HepG2 (cell line): ENCODE data around the gene SARS2. TPM values are rescaled to one million over a fixed set of nuclear protein-coding genes. Genes with fewer than 3 reads are reported as not detected.

ENCODE experiments used
- ATAC-seq: fragments of 200-7000 bp; cut with Tn5 transposase; 3 replicates; pipeline ENCODE4 v1.9.1; 2020; ENCODE audit warnings: mild to moderate bottlenecking, moderate library complexity
- BruUV-seq: library from RNA; stranded (reverse); fragments of 400-500 nt; replicated peaks from 2 replicates; lab custom pipeline; 2021; lab: Mats Ljungman, UMichigan
- CTCF ChIA-PET: fragments of 300-600 bp; formaldehyde crosslinking; extraction: SDS; loops from one replicate; lab custom pipeline; 2021; ENCODE audit warnings: low total read pairs, inconsistent platforms, low intra/inter-chr PET ratio; lab: Yijun Ruan, JAX
- POLR2A ChIA-PET: fragments of 350-600 bp; sonication (Branson Sonifier 250); formaldehyde crosslinking; loops from one replicate; lab custom pipeline; 2020; ENCODE audit warnings: antibody characterized with exemption, inconsistent platforms; lab: Yijun Ruan, JAX
- DNase-seq: peaks from one replicate; pipeline ENCODE4 v3.0.0-alpha.2; 2015; ENCODE audit warnings: low spot score
- FAIRE-seq: peaks from 3 replicates; lab custom pipeline; 2011; peaks lifted over from hg19 to GRCh38; lab: Jason Lieb, UNC
- H2AFZ ChIP-seq: one replicate; pipeline ENCODE4 v1.6.1; 2011; ENCODE audit warnings: low read length, inconsistent platforms
- H3K27ac ChIP-seq: fragments of 300-600 bp; 3 replicates; pipeline ENCODE4 v1.8.0; 2011; ENCODE audit warnings: mixed run types, mild to moderate bottlenecking, mixed read lengths, low read length, inconsistent platforms; ENCODE audit not compliant: insufficient read depth; ENCODE audit errors: extremely low read length
- H3K27me3 ChIP-seq, 2 experiments: fragments of 200-600 bp in 1 of 2; 2 replicates in 1 of 2; 3 replicates in 1 of 2; pipeline versions ENCODE4 v1.6.0 to v1.8.0; 2011; ENCODE audit warnings: low read length in 2 of 2, mild to moderate bottlenecking in 2 of 2, moderate library complexity in 2 of 2, inconsistent platforms in 1 of 2; ENCODE audit not compliant: insufficient read depth in 2 of 2, control insufficient read depth in 1 of 2
- H3K36me3 ChIP-seq, 2 experiments: fragments of 200-600 bp in 1 of 2; replicated peaks in 1 of 2; 2 replicates in 1 of 2; 3 replicates in 1 of 2; pipeline versions ENCODE4 v1.5.1 to v1.8.0; 2011; ENCODE audit warnings: low read length in 2 of 2, inconsistent platforms in 1 of 2; ENCODE audit not compliant: insufficient read depth in 2 of 2, control insufficient read depth in 1 of 2
- H3K4me1 ChIP-seq: 2 replicates; pipeline ENCODE4 v1.5.1; 2012; ENCODE audit warnings: low read length, inconsistent platforms; ENCODE audit not compliant: insufficient read depth
- H3K4me2 ChIP-seq: 2 replicates; pipeline ENCODE4 v1.6.0; 2011; ENCODE audit warnings: low read depth, low read length, inconsistent platforms
- H3K4me3 ChIP-seq, 3 experiments: fragments of 200-600 bp in 1 of 3; sonication (generic), shearing (Covaris generic) in 1 of 3; replicated peaks in 1 of 3; 2 replicates each; pipeline ENCODE4 v1.5.1; 2011 to 2016; ENCODE audit warnings: low read length in 3 of 3, inconsistent platforms in 2 of 3, low read depth in 2 of 3, mild to moderate bottlenecking in 2 of 3, control low read depth in 1 of 3, mixed read lengths in 1 of 3; ENCODE audit not compliant: insufficient read depth in 1 of 3
- H3K79me2 ChIP-seq: one replicate; pipeline ENCODE4 v1.6.1; 2011; ENCODE audit warnings: low read length, inconsistent platforms; ENCODE audit not compliant: insufficient read depth
- H3K9ac ChIP-seq: 2 replicates; pipeline ENCODE4 v1.6.0; 2011; ENCODE audit warnings: mild to moderate bottlenecking, low read depth, low read length, inconsistent platforms; ENCODE audit not compliant: insufficient read depth
- H3K9me3 ChIP-seq: 2 replicates; pipeline ENCODE4 v1.5.1; 2012; ENCODE audit warnings: mild to moderate bottlenecking, low read length
- H4K20me1 ChIP-seq: 2 replicates; pipeline ENCODE4 v1.6.0; 2011; ENCODE audit warnings: inconsistent platforms, mild to moderate bottlenecking, low read length, moderate library complexity; ENCODE audit not compliant: insufficient read depth
- BATF2 ChIP-seq: sonication (generic); formaldehyde crosslinking; IDR thresholded peaks from 2 replicates; pipeline ENCODE4 v1.8.0; 2022; ENCODE audit warnings: mild to moderate bottlenecking, missing genetic modification reagents, moderate library complexity
- DRAP1 ChIP-seq: IDR thresholded peaks from 2 replicates; pipeline ENCODE4 v1.6.1; 2016; ENCODE audit warnings: missing genetic modification reagents, missing compliant biosample characterization
- ELF4 ChIP-seq: sonication (generic); formaldehyde crosslinking; IDR thresholded peaks from 2 replicates; pipeline ENCODE4 v1.5.0; 2020; ENCODE audit warnings: missing genetic modification reagents, mild to moderate bottlenecking, moderate library complexity, borderline replicate concordance
- FOXM1 ChIP-seq: sonication (generic); formaldehyde crosslinking; IDR thresholded peaks from 2 replicates; pipeline ENCODE4 v1.5.0; 2020; ENCODE audit warnings: missing genetic modification reagents
- HNRNPK ChIP-seq: fragments of 200-400 bp; formaldehyde crosslinking; IDR thresholded peaks from 2 replicates; pipeline ENCODE4 v1.6.1; 2018; ENCODE audit warnings: low read length, low read depth, moderate library complexity, mild to moderate bottlenecking; ENCODE audit not compliant: poor library complexity, severe bottlenecking
- MLX ChIP-seq: IDR thresholded peaks from 2 replicates; pipeline ENCODE4 v1.6.1; 2016
- MXD1 ChIP-seq: sonication (generic); formaldehyde crosslinking; IDR thresholded peaks from 2 replicates; pipeline ENCODE4 v1.4.0; 2020; ENCODE audit warnings: mild to moderate bottlenecking, missing genetic modification reagents
- SMYD3 ChIP-seq: sonication (generic); formaldehyde crosslinking; IDR thresholded peaks from 2 replicates; pipeline ENCODE4 v1.8.1; 2023; ENCODE audit warnings: mild to moderate bottlenecking, missing genetic modification reagents
- SP1 ChIP-seq, 2 experiments: fragments of 450-650 bp in 1 of 2; sonication (generic) in 1 of 2; formaldehyde crosslinking in 1 of 2; IDR thresholded peaks; 2 replicates each; pipeline versions ENCODE4 v1.4.0 to v1.6.1; 2016 to 2020; ENCODE audit warnings: missing genetic modification reagents in 1 of 2
- ZBTB42 ChIP-seq: sonication (generic); formaldehyde crosslinking; IDR thresholded peaks from 2 replicates; pipeline ENCODE4 v1.5.0; 2020; ENCODE audit warnings: mild to moderate bottlenecking, missing genetic modification reagents
- ZNF274 ChIP-seq: sonication (generic); formaldehyde crosslinking; IDR thresholded peaks from 2 replicates; pipeline ENCODE4 v1.5.1; 2020; ENCODE audit warnings: mild to moderate bottlenecking, missing genetic modification reagents
- ZNF296 ChIP-seq: sonication (generic); formaldehyde crosslinking; conservative IDR thresholded peaks from 2 replicates; pipeline ENCODE4 v1.5.0; 2020; ENCODE audit warnings: mild to moderate bottlenecking, missing genetic modification reagents
- ZNF678 ChIP-seq: sonication (generic); formaldehyde crosslinking; IDR thresholded peaks from 2 replicates; pipeline ENCODE4 v1.4.0; 2020; ENCODE audit warnings: mild to moderate bottlenecking, missing genetic modification reagents
- ZNF724P ChIP-seq: sonication (generic); formaldehyde crosslinking; IDR thresholded peaks from 2 replicates; pipeline ENCODE4 v1.8.0; 2022; ENCODE audit warnings: missing genetic modification reagents, borderline replicate concordance
- ZNF776 ChIP-seq: sonication (generic); formaldehyde crosslinking; IDR thresholded peaks from 2 replicates; pipeline ENCODE4 v1.4.0; 2020; ENCODE audit warnings: mild to moderate bottlenecking, missing genetic modification reagents
- ZNF781 ChIP-seq: sonication (generic); formaldehyde crosslinking; IDR thresholded peaks from 2 replicates; pipeline ENCODE4 v1.5.1; 2020; ENCODE audit warnings: borderline replicate concordance, mild to moderate bottlenecking, missing genetic modification reagents; ENCODE audit errors: not compliant biosample characterization
- WGBS: methylation state at CpG from one replicate; pipeline ENCODE4 v1.1.6; 2017; ENCODE audit warnings: low lambda C conversion rate; 5-methylcytosine and 5-hydroxymethylcytosine counted together
- in situ Hi-C: cut with HindIII; loops from 2 replicates; pipeline ENCODE4 v1.10.0; 2017; ENCODE audit warnings: low pct_unique_long_range_greater_than_20kb; ENCODE audit not compliant: extremely low pct_ligation_motif_present
- intact Hi-C: fragments of 100-400 bp; cut with micrococcal nuclease; formaldehyde crosslinking; loops from one replicate; pipeline ENCODE4 v1.10.0; 2022; ENCODE audit not compliant: unreplicated experiment
- polyA plus RNA-seq, 8 experiments: library from polyadenylated mRNA; depleted of rRNA in 3 of 8; stranded (reverse) in 7 of 8; unstranded in 1 of 8; fragments of >200 nt; fragmentation: Illumina TruSeq in 4 of 8; extraction: Trizol in 4 of 8; gene quantifications; 2 replicates each; pipeline versions ENCODE4 v1.2.1 to v1.2.3, GENCODE V29; 2011 to 2016; ENCODE audit warnings: low read depth in 4 of 8, missing spikeins in 1 of 8, mixed read lengths in 1 of 8; ENCODE audit not compliant: insufficient read depth in 1 of 8
- total RNA-seq, 5 experiments: library from RNA; depleted of rRNA; stranded (reverse); fragments of >200 nt; fragmentation: Illumina TruSeq; extraction: Trizol; gene quantifications; 2 replicates each; pipeline ENCODE4 v1.2.3, GENCODE V29; 2016; ENCODE audit warnings: low read depth in 1 of 5

Gene SARS2
- total and polyA plus RNA-seq, 2 of the 13 experiments (the other 11 are each of a cell fraction or from before 2014, with no cell fraction given), result 40.0 to 48.6 TPM

- CTCF ChIA-PET, result no interaction called here
- Histone ChIP-seq H3K4me1 (no peaks in the 10 kb centered on the region), H3K9ac (no peak overlapping the region), H4K20me1 (no peaks in the 10 kb centered on the region), H3K27ac (no peak overlapping the region), H3K27me3 (no peaks in the 10 kb centered on the region), H3K79me2 (no peaks in the 10 kb centered on the region), H2AFZ (no peak overlapping the region), H3K9me3 (no peaks in the 10 kb centered on the region), H3K4me3 (no peak overlapping the region)
- no peak for FAIRE-seq
- intact Hi-C loops, result no loop called here
- ATAC-seq, result no peak
- TF ChIP-seq SMYD3 (CRISPR knock-in tag), result no peak
- no peak for TF ChIP-seq ZNF724P (CRISPR knock-in tag)
- TF ChIP-seq HNRNPK, result no peak
- no peak for TF ChIP-seq DRAP1 (CRISPR knock-in tag)
- TF ChIP-seq ZNF781, result no peak
- no peak for TF ChIP-seq SP1 (IDR thresholded peaks at IDR 0.05)
- TF ChIP-seq SP1 (CRISPR knock-in tag; IDR thresholded peaks at IDR 0.05), result no peak
- no peak for TF ChIP-seq MLX (CRISPR knock-in tag)
- TF ChIP-seq ELF4, result no peak
- TF ChIP-seq MXD1, result no peak
- TF ChIP-seq ZNF678 (CRISPR knock-in tag), result no peak
- TF ChIP-seq ZBTB42 (CRISPR knock-in tag), result no peak
- TF ChIP-seq ZNF274, result no peak
- no peak for TF ChIP-seq FOXM1 (CRISPR knock-in tag)
- no peak for TF ChIP-seq ZNF296 (CRISPR knock-in tag)
- TF ChIP-seq ZNF776 (CRISPR knock-in tag), result no peak
- TF ChIP-seq BATF2 (CRISPR knock-in tag), result no peak
- TF ChIP-seq, all 625 proteins: peak for 0
- POLR2A ChIA-PET, result no interaction called here
- BruUV-seq, result no TSS peak
- in situ Hi-C loops, result no loop called here
- 82% methylated on average over 8 of the region's 8 CpGs for WGBS
- DNase-seq, result no peak
- Histone ChIP-seq H3K36me3 (peaks cover 0 to 2% of the 10 kb centered on the region in 2 experiments; a peak in 3 of 5 replicates), H3K4me2 (no peak overlapping the region)
Observed at GRCh38 chr19:38889803-38890202, 40.8 kb downstream of the SARS2 start.
